ENCODE measurements around the gene AQP7.

AQP7 gene

GRCh38 chr9:33381231-33381791 lies 21.1 kb downstream of the AQP7 start:
- Histone ChIP-seq H4K20me1 (ENCODE audit: low read depth, low read length) (no peaks in the 10 kb centered on the region), H3K4me2 (ENCODE audit: low read depth, low read length, poor library complexity, severe bottlenecking) (no peak overlapping the region), H3K9ac (ENCODE audit: low read length) (no peak overlapping the region), H3K4me3 (ENCODE audit: insufficient read depth, low read length, poor library complexity, severe bottlenecking) (no peak overlapping the region), H2AFZ (ENCODE audit: low read depth, low read length, severe bottlenecking) (no peak overlapping the region), H3K79me2 (ENCODE audit: insufficient read depth, low read length) (no peaks in the 10 kb centered on the region), H3K9me3 (ENCODE audit: insufficient read depth, low read length) (no peaks in the 10 kb centered on the region), H3K9me2 (replicated peaks; ENCODE audit: insufficient read depth, low read length) (no peaks in the 10 kb centered on the region), H3K27me3 (ENCODE audit: low read length) (no peaks in the 10 kb centered on the region), H3K27ac (ENCODE audit: low read depth, low read length) (no peak overlapping the region), H3K36me3 (ENCODE audit: low read length) (no peaks in the 10 kb centered on the region), H3F3A (ENCODE audit: insufficient read depth) (no peaks in the 10 kb centered on the region)
- TF ChIP-seq EZH2phosphoT487 (conservative IDR thresholded peaks at IDR 0.05; ENCODE audit: low read length) (no peak), CTCF (IDR thresholded peaks at IDR 0.05; ENCODE audit: insufficient read depth, low read length, poor library complexity, severe bottlenecking) (no peak)

GRCh38 chr9:33380390-33381094 lies 21.8 kb downstream of the AQP7 start:
- H3K79me2 ChIP-seq (ENCODE audit: insufficient read depth, low read length), result no peaks in the 10 kb centered on the region
- no peaks in the 10 kb centered on the region for H3K9me3 ChIP-seq (ENCODE audit: insufficient read depth, low read length)
- no peaks in the 10 kb centered on the region for H3F3A ChIP-seq (ENCODE audit: insufficient read depth)
- H3K9me2 ChIP-seq (replicated peaks; ENCODE audit: insufficient read depth, low read length), result no peaks in the 10 kb centered on the region
- H3K9ac ChIP-seq (ENCODE audit: low read length), result no peak overlapping the region
- H3K36me3 ChIP-seq (ENCODE audit: low read length), result no peaks in the 10 kb centered on the region
- TF ChIP-seq EZH2phosphoT487 (conservative IDR thresholded peaks at IDR 0.05; ENCODE audit: low read length), result no peak
- no peak for TF ChIP-seq CTCF (IDR thresholded peaks at IDR 0.05; ENCODE audit: insufficient read depth, low read length, poor library complexity, severe bottlenecking)
- no peak overlapping the region for H2AFZ ChIP-seq (ENCODE audit: low read depth, low read length, severe bottlenecking)
- H3K27ac ChIP-seq (ENCODE audit: low read depth, low read length), result no peak overlapping the region
- no peak overlapping the region for H3K4me2 ChIP-seq (ENCODE audit: low read depth, low read length, poor library complexity, severe bottlenecking)
- no peaks in the 10 kb centered on the region for H4K20me1 ChIP-seq (ENCODE audit: low read depth, low read length)
- no peaks in the 10 kb centered on the region for H3K27me3 ChIP-seq (ENCODE audit: low read length)
- H3K4me3 ChIP-seq (ENCODE audit: insufficient read depth, low read length, poor library complexity, severe bottlenecking), result no peak overlapping the region

GRCh38 chr9:33379666-33380389 lies 22.5 kb downstream of the AQP7 start:
- no peaks in the 10 kb centered on the region for H3K27me3 ChIP-seq (ENCODE audit: low read length)
- H3F3A ChIP-seq (ENCODE audit: insufficient read depth), result no peaks in the 10 kb centered on the region
- no peak overlapping the region for H3K4me2 ChIP-seq (ENCODE audit: low read depth, low read length, poor library complexity, severe bottlenecking)
- TF ChIP-seq CTCF (IDR thresholded peaks at IDR 0.05; ENCODE audit: insufficient read depth, low read length, poor library complexity, severe bottlenecking), result no peak
- no peak for TF ChIP-seq EZH2phosphoT487 (conservative IDR thresholded peaks at IDR 0.05; ENCODE audit: low read length)
- H4K20me1 ChIP-seq (ENCODE audit: low read depth, low read length), result no peaks in the 10 kb centered on the region
- no peak overlapping the region for H3K27ac ChIP-seq (ENCODE audit: low read depth, low read length)
- H3K9me3 ChIP-seq (ENCODE audit: insufficient read depth, low read length), result no peaks in the 10 kb centered on the region
- H2AFZ ChIP-seq (ENCODE audit: low read depth, low read length, severe bottlenecking), result no peak overlapping the region
- no peaks in the 10 kb centered on the region for H3K79me2 ChIP-seq (ENCODE audit: insufficient read depth, low read length)
- H3K36me3 ChIP-seq (ENCODE audit: low read length), result no peaks in the 10 kb centered on the region
- no peaks in the 10 kb centered on the region for H3K9me2 ChIP-seq (replicated peaks; ENCODE audit: insufficient read depth, low read length)
- no peak overlapping the region for H3K9ac ChIP-seq (ENCODE audit: low read length)
- no peak overlapping the region for H3K4me3 ChIP-seq (ENCODE audit: insufficient read depth, low read length, poor library complexity, severe bottlenecking)

Measured in SU-DHL-6 (cell line).